SH-SY5Y (cell line): ENCODE data around the gene OR2B2.

Experiments
- GATA2 ChIP-seq: IDR thresholded peaks from 2 replicates; pipeline ENCODE4 v1.6.1; 2011; ENCODE audit warnings: mild to moderate bottlenecking, low read depth, low read length
- GATA3 ChIP-seq: IDR thresholded peaks from 2 replicates; pipeline ENCODE4 v1.6.1; 2011; ENCODE audit warnings: low read depth, mild to moderate bottlenecking, low read length, moderate library complexity

DNA sequence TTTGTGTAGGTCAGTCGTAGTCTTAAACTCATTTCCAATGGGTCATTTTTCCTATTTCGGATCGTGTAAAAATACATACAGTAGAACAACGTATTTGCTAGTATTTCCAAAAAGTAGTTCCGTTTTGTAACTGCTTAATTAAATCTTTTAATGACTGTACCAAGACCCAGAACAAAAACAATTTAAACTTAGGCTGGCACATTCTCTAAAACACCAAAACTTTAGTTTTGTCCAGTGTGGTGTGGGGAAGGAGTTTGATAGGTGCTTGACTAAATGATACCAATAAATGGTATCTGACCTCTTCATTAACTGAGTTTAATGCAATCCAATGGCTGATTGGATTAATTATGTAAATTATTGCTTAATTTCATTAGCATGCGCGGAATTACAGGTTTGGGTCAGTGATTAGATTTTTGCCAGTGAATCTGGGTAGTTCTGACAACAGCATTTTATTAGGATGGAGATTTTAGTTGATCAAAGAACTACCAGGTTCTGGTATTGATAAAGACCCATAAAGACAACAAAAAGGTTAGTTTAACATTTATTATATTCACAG is 20.8 kb downstream of the OR2B2 start:
- TF ChIP-seq GATA3 (no peak), GATA2 (no peak)
